Neural cell (in vitro differentiated cells): ENCODE data around the gene SPTBN1.

ENCODE experiments used
- EP300 ChIP-seq: fragments of 450-650 bp; conservative IDR thresholded peaks from 2 replicates; pipeline ENCODE4 v1.6.1; 2014; ENCODE audit warnings: antibody characterized with exemption, mild to moderate bottlenecking, moderate library complexity; ENCODE audit not compliant: poor library complexity, severe bottlenecking
- EZH2 ChIP-seq: fragments of 200-600, 300-800 bp; shearing (Covaris generic), sonication (generic); IDR thresholded peaks from 2 replicates; pipeline ENCODE4 v1.6.1; 2014; ENCODE audit warnings: antibody characterized with exemption, low read length, borderline replicate concordance, mild to moderate bottlenecking; ENCODE audit not compliant: insufficient read depth, poor library complexity, severe bottlenecking
- MXI1 ChIP-seq: fragments of 450-650 bp; conservative IDR thresholded peaks from 2 replicates; pipeline ENCODE4 v1.6.1; 2014; ENCODE audit warnings: antibody characterized with exemption, mild to moderate bottlenecking; ENCODE audit not compliant: poor library complexity, severe bottlenecking
- POLR2AphosphoS5 ChIP-seq: IDR thresholded peaks from 2 replicates; pipeline ENCODE4 v1.6.1; 2012
- RAD21 ChIP-seq: fragments of 450-650 bp; conservative IDR thresholded peaks from 2 replicates; pipeline ENCODE4 v1.6.1; 2014; ENCODE audit warnings: antibody characterized with exemption, mild to moderate bottlenecking, moderate library complexity
- SMC3 ChIP-seq: fragments of 450-650 bp; conservative IDR thresholded peaks from 2 replicates; pipeline ENCODE4 v1.6.1; 2014; ENCODE audit warnings: antibody characterized with exemption, mild to moderate bottlenecking, moderate library complexity; ENCODE audit not compliant: poor library complexity
- TF ChIP-seq, protein P1 (sequence below): fragments of 450-650 bp; IDR thresholded peaks from 2 replicates; pipeline ENCODE4 v1.5.1; 2014; ENCODE audit warnings: antibody characterized with exemption, mild to moderate bottlenecking, moderate library complexity; ENCODE audit not compliant: poor library complexity, severe bottlenecking
- TF ChIP-seq, protein P2 (sequence below): IDR thresholded peaks from 2 replicates; pipeline ENCODE4 v1.6.1; 2012; ENCODE audit warnings: borderline replicate concordance

GRCh38 chr2:54704238-54704637 lies 248.1 kb downstream of the SPTBN1 start:
- TF ChIP-seq, protein P1, sequence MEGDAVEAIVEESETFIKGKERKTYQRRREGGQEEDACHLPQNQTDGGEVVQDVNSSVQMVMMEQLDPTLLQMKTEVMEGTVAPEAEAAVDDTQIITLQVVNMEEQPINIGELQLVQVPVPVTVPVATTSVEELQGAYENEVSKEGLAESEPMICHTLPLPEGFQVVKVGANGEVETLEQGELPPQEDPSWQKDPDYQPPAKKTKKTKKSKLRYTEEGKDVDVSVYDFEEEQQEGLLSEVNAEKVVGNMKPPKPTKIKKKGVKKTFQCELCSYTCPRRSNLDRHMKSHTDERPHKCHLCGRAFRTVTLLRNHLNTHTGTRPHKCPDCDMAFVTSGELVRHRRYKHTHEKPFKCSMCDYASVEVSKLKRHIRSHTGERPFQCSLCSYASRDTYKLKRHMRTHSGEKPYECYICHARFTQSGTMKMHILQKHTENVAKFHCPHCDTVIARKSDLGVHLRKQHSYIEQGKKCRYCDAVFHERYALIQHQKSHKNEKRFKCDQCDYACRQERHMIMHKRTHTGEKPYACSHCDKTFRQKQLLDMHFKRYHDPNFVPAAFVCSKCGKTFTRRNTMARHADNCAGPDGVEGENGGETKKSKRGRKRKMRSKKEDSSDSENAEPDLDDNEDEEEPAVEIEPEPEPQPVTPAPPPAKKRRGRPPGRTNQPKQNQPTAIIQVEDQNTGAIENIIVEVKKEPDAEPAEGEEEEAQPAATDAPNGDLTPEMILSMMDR, result no peak
- TF ChIP-seq EZH2 (no peak), RAD21 (no peak), EP300 (no peak), SMC3 (no peak), MXI1 (no peak), POLR2AphosphoS5 (no peak)
- TF ChIP-seq, protein P2, sequence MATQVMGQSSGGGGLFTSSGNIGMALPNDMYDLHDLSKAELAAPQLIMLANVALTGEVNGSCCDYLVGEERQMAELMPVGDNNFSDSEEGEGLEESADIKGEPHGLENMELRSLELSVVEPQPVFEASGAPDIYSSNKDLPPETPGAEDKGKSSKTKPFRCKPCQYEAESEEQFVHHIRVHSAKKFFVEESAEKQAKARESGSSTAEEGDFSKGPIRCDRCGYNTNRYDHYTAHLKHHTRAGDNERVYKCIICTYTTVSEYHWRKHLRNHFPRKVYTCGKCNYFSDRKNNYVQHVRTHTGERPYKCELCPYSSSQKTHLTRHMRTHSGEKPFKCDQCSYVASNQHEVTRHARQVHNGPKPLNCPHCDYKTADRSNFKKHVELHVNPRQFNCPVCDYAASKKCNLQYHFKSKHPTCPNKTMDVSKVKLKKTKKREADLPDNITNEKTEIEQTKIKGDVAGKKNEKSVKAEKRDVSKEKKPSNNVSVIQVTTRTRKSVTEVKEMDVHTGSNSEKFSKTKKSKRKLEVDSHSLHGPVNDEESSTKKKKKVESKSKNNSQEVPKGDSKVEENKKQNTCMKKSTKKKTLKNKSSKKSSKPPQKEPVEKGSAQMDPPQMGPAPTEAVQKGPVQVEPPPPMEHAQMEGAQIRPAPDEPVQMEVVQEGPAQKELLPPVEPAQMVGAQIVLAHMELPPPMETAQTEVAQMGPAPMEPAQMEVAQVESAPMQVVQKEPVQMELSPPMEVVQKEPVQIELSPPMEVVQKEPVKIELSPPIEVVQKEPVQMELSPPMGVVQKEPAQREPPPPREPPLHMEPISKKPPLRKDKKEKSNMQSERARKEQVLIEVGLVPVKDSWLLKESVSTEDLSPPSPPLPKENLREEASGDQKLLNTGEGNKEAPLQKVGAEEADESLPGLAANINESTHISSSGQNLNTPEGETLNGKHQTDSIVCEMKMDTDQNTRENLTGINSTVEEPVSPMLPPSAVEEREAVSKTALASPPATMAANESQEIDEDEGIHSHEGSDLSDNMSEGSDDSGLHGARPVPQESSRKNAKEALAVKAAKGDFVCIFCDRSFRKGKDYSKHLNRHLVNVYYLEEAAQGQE, result no peak
